HG02885 (cell line): ENCODE results near the gene MBD3.
"Not testable (repeated sequence)": the region's sequence is repeated elsewhere in the genome, so short reads cannot be mapped to it uniquely, and the experiment has no call there.

Experiments
- ATAC-seq: cut with Tn5 transposase; IDR thresholded peaks from one replicate; pipeline ENCODE4 v1.9.1; 2021; ENCODE audit warnings: mild to moderate bottlenecking; ENCODE audit not compliant: unreplicated experiment, poor library complexity

The MBD3 gene

DNA sequence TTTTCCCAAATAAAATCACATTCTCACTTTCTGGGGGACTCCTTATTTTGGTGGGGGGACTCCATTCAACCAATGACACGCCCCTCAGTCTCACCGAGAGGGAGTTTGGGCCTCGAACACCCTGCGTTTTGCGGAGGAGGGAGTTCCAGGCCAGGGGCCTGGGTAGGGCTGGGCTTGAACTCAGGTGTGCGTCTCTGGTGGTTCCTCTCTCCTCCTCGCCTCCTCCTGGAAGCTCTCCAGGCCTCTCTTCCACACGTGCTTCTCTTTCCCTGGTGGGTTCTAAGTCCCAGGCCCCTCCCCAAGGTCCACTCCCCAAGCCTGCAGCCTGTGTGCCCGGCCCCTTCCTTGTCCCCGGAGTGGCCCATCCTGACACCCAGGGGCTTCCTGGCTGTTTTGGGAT lies 39.2 kb downstream of the MBD3 start:
- no peak for ATAC-seq

DNA sequence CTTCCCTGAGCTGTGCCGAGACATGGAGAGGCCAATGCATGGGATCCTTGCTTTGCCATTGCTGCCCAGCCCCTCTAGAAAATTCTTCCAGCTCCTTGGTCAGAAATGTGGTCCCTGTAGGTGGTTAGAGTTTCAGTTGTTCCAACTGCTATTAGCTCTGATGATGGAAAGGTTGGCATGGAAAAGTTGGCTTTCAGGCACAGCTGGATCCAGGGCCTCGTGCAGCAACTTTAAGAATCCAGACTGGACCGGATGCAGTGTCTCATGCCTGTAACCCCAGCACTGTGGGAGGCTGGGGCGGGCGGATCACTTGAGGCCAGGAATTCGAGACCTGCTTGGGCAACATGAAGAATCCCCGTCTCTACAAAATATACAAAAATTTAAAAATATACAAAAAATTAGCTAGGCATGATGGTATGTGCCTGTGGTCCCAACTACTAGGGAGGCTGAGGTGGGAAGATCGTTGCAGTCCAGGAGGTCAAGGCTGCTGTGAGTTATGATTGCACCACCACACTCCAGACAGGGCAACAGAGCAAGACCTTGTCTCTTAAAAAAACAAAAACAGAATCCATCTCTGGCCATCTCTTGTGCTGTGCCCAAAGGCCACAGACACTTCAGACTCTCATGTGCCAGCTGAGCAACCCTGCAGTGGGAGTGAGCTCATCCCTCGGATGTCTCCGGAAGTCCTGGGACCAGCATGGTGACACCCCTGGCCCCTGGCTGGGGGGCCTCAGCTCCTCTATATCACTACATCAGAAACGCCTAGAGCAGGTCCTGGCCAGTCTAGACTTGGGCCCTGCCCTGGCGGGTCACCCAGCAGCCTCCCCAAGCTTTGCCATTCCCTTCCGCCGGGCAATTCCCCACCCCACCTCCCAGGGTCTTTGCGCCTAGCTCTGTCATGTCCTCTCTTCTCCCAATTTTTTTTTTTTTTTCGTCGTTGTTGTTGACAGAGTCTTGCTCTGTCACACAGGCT lies 41.3 kb downstream of the MBD3 start:
- ATAC-seq = no peak

DNA sequence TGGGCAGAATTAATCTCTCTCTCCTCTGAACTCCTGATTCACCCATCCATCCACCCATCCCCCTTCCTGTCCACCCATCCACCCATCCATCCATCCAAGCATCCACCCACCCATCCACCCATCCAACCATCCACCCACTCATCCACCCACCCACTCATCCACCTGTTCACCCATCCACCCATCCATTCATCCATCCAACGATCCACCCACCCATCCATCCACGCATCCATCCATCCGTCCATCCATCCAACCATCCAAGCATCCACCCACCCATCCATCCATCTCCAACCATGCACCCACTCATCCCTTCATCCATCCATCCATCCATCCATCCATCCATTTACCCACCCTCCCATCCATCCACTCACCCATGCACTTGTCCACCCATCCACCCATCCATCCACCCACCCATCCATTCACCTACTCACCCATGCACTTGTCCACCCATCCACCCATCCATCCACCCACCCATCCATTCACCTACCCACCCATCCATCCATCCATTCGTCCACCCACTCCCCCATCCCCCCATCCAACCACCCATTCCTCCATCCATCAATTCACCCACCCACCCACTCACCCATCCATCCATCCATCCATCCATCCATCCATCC lies 43.2 kb downstream of the MBD3 start:
- ATAC-seq = no peak

DNA sequence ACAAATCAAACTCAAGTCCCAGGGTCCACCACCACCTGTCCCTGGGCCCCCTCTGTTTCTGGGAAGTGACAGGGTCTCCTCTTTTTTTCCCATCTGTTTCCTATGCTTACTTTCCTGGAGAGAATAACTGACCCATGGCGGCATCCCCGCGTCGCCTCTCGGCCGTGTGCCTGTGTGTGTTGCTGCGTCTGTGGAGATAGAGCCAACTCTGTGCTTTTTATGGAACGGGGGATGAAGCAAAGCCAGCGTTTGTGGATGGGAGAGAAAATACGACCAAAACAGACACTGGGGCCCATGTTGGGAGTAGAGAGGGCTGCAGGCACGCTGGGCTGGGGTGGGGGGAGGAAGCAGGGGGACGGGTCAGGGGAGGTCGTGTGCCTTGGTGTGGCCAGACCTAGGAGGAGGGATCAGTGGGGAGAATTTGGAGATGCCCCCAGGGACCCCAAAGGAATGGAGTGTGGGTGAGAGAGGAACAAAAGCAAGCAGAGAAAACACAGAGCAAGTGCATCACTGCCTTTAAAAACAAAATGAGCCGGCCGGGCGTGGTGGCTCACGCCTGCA lies 52.2 kb downstream of the MBD3 start:
- no peak for ATAC-seq

DNA sequence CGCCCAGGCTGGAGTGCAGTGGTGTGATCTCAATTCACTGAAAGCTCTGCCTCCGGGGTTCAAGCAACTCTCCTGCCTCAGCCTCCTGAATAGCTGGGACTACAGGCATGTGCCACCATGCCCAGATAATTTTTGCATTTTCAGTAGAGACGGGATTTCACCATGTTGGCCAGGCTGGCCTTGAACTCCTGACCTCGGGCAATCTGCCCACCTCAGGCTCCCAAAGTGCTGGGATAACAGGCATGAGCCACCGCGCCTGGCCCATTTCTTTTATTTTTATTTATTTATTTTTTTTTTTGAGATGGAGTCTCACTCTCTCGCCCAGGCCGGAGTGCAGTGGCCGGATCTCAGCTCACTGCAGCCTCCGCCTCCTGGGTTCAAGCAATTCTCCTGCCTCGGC lies 52.9 kb downstream of the MBD3 start:
- not testable (repeated sequence) for ATAC-seq

DNA sequence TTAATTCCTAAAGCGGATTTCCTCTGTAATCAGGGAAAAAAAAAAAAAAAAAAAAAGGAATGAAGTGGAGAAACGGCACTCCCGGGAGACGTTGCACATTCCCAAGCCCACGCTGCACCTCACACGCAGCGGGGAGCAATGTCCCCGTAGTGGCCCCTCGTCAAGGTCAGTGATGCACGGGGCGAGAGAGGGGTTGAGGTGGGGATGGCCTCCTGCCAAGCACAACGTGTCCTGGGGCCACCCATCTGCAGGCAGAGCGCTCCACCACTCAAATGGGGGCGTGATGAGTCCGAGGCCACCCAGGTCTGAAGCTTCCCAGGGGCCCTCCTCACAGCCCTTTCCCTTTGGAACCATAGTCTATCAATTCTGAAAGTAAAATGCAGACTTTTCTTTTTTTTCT lies 53.7 kb downstream of the MBD3 start:
- ATAC-seq = no peak

DNA sequence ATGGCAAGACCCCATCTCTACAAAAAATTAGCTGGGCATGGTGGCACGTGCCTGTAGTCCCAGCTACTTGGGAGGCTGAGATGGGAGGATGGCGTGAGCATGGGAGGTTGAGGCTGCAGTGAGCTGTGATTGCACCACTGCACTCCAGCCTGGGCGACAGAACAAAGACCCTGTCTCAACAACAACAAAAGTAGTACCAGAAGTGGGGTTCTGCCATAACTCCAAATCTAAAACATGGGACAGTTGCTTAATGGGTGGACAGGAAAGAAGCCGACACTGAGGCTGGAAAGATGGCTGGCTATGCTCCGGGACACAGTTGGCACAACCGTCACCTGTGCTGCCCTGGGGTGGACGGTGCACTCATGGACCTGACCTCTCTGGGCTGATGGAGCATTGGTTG lies 57.0 kb downstream of the MBD3 start:
- not testable (repeated sequence) for ATAC-seq

DNA sequence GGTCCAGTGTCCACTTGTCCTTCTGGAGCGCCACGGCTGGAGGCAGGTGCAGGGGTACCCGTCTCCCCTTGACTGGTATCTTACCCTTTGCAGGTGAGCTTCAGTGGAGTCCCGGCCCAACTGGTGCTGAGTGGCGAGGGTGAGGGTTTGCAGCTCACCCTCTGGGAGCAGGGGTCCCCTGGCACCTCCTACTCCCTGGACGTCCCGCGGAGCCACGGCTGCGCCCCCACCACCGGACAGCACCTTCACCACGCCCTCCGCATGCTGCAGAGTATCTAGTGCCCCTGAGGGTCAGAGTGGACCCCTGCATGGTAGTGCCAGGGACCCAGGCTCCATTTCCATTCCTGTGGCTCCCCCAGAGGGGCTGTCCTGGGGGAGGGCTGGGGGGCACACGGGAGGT lies 57.7 kb downstream of the MBD3 start:
- ATAC-seq = no peak

DNA sequence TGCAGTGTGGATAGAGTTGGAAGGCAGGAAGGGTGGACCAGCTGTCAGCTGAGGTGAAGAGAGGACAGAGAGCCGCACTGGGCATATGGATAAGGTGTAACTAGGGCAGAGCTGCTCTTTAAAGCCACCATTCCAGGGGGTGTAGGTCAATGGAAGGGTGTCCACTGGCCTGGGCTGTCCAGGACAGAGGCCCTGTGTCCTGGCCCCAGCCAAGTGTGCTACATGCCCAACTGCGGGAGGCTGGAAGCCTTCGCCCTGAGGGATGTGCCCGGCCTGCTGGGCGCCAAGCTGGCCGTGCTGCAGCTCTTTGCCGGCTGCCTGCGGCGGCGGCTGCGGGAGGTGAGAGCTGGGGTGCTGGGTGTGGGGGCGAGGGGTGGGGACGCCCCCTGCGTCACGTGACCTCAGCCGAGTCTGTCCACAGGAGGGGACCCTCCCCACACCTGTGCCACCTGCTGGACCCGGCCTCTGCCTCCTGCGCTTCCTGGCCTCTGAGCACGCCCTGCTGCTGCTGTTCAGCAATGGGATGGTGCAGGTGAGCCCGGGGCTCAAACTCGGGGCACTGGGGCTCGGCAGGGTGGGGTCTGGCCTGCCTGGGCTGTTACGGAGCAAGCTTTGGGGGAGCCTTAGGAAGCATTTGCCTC lies 59.0 kb downstream of the MBD3 start:
- no peak for ATAC-seq

DNA sequence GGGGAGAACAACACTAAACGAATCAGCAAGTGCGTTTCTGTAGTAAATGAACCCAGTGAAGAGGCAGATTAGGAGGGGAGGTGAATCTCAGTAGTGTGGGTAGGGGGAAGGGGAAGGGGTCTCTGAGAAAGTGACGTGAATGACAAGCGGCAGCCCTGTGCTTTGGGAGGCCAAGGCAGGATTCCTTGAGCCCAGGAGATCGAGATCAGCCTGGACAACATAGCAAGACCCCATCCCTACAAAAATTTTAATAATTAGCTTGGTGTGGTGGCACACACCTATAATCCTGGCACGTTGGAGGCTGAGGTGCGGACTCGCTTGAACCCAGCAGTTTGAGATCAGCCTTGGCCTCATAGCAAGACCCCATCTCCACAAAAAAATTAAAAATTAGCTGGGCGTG lies 60.7 kb downstream of the MBD3 start:
- no peak for ATAC-seq

DNA sequence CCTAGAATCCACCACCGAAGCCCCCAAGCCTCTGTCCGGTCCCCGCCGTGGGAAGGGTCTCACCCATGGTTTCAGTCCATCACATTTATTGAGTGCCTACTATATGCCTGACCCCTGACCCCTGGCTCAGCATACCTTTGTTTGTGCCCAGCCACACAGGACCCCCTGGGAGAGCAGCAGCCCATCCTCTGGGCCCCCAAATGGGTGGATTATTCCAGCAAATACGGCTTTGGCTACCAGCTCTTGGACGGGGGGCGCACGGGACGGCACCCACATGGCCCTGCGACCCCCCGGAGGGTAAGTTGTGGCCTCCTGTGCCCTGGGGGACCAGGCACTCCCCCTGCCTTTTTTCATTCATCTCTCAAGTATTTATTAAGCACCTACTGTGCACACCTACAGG lies 61.1 kb downstream of the MBD3 start:
- no peak for ATAC-seq

DNA sequence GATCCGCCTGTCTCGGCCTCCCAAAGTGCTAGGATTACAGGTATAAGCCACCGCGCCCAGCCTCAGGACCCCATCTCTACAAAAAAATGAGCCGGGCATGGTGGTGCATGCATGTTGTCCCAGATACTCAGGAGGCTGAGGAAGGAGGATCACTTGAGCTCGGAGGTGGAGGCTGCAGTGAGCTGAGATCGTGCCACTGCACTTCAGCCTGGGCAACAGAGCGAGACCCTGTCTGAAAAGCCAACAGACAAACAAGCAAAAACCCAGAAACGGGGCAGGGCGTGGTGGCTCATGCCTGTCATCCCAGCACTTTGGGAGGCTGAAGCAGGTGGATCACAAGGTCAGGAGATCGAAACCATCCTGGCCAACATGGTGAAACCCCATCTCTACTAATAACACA lies 61.8 kb downstream of the MBD3 start:
- ATAC-seq = not testable (repeated sequence)

DNA sequence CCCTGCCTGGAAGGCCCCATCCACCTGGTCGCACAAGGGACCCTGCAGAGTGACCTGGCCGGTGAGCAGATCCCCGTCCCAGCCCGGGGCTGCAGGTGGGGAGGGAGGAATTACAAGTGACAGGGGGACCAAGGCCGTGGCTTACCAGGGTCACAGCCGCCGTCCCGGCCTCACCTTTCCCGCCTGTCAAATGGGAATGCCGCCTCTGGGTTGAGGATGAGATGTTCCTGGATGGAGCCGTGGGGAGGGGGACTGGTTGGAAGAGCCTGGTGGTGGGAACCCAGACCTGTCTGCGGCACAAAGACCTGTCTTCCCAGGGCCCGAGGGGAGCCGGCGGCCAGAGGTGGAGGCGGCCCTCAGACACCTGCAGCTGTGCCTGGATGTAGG lies 63.2 kb downstream of the MBD3 start:
- ATAC-seq = no peak

DNA sequence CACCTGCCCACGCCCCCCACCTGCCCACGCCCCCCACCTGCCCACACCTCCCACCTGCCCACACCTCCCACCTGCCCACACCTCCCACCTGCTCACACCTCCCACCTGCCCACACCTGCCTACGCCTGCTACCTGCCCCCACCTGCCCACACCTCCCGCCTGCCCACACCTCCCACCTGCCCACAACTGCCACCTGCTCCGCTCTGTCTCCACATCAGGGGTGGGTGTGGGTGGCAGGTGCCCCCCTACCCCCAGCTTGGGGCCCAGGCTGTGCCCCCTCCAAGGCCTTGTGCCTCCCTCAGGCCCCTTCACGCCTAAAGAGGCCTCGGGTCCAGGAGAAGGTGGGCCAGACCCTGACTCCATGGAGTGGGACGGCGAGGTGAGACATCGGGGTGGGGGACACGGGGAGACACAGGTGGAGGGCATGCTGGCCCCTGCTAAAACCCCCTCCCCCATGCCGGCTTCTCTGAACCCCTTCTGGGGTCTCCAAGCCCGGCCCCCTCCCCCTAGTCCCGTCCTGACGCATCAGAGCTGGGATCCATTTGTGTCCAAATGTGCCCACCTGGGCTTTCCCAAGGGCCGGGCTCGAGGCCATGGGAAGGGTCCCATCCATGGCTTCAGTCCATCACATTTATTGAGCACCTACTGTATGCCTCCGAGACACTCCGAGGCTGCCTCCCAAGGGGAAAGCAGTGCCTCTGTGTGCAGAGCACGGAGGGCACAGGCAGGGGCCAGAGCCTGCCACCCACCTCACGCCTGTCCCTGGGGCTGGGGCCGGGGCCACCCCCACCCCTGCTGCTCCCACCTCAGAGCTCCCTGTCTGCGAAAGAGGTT lies 63.9 kb downstream of the MBD3 start:
- ATAC-seq = no peak

DNA sequence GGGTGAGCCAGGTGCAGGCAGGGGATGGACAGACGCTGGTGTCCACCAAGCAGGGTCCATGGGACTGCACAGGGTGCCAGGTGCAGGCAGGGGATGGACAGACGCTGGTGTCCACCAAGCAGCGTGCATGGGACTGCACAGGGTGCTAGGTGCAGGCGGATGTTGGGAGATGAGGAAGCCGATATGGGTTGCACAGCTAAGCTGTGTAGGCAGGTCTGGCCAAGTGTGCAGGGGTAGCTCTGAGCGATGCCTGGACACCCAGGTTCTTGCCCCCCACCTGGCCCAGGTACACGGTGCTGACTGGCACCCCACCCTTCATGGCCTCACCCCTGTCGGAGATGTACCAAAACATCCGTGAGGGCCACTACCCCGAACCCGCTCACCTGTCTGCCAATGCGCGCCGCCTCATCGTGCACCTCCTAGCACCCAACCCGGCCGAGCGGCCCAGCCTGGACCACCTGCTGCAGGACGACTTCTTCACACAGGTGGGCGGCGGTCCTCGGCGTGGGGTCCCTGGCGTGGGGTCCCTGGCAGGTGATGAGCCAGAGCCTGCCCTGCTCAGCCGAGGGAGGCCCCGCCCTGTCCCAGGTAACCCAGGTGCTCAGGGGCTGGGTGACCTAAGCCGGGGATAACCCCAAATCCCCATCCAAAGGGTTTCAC lies 64.9 kb downstream of the MBD3 start:
- no peak for ATAC-seq

DNA sequence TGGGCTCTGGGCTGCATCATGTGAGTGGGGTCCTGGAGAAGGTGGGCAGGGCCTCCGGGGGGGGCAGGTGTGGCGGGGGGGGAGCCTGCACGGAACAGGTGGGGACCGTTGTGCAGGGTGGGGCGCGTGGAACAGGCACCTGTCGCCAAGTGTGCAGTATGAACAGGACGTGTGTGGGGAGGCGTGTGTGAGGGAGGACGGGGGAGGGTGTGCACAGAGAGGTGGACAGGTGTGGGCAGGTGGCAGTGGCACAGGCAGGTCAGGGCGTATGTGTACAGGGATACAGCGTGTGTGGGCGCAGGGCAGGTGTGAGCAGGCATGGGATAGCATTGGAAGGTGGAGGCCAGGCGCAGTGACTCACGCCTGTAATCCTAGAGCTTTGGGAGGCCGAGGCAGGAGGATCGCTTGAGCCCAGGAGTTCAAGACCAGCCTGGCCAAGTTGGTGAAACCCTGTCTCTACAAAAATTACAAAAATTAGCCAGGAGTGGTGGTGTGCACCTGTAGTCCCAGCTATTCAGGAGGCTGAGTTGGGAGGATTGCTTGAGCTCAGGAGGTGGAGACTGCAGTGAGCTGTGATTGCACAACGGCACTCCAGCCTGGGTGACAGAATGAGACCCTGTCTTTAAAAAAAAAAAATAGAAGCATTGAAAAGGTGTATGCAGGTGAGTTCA lies 65.6 kb downstream of the MBD3 start:
- ATAC-seq = no peak

DNA sequence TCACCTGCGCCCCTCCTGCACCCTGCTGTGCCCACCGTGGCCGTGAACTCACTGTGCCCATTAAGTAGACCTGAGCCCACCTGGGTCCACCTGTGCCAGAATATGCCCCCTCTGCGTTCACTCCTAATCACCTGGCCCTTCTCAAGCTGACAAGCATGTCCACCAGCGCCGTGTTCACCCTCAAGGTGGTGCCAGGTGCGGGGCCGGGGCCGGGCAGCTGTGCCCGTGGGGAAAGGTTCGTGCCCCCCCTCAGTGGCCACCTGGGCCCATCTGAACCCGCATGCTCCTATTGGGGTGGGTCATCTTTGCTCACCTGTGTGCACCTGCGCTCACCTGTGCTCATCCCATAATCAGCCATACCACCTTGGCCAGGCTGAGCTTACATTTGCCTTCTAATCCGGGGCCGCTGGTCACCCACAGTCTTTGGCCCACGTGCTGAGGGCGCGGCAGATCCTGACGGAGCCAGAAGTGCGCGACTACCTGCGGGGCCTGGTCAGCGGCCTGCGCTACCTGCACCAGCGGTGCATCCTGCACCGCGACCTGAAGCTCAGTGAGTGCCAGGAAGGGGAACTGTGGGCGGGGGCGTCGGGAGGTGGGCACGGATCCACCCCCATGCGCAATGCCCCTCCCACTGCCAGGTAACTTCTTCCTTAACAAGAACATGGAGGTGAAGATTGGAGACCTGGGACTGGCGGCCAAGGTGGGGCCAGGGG lies 66.4 kb downstream of the MBD3 start:
- no peak for ATAC-seq

DNA sequence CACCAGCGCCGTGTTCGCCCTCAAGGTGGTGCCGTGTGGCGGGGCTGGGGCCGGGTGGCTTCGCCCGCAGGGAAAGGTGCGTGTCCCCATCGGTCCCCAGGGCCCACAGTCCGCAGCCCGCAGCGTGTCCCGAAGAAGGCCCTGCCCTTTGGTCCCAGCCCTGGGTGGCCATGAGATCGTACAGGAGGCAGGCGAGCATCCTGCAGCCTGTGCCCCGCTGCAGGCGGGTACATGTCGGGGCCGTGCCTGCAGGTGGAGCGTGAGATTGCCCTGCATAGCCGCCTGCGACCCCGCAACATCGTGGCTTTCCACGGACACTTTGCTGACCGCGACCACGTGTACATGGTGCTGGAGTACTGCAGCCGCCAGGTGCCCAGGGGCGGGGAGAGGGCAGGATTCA lies 67.3 kb downstream of the MBD3 start:
- no peak for ATAC-seq

DNA sequence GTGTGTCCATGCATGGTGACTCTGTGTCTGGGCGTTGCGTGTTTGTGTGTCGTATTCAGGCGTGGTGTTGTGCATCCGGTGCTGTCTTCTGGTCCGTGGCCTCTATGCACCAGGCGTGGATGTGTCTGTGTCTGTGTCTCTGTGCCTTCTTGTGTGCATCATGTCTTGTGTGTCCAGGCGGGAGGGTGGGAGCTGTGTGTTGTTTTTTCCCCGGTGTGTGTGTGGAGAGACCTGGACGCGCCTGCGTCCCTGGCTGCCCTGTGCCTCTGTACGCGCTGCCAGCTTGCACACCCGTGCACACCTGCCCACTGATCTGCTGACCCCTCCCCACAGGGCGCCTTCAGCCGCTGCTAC lies 67.7 kb downstream of the MBD3 start:
- ATAC-seq = no peak
